Activated CD4-positive, alpha-beta T cell treated with anti-CD3 and anti-CD28 coated beads for 4 hours (primary cell): ENCODE results near the gene GRIK2.

ENCODE experiments used
- DNase-seq, 2 donors: peaks; one replicate each; pipeline ENCODE4 v3.0.0-alpha.2; 2020

GRIK2 gene

GRCh38 chr6:101401171-101401570 is 7.7 kb downstream of the GRIK2 start:
- no peak for DNase-seq

- no peak for DNase-seq
These were observed 8.5 kb downstream of the GRIK2 start for GRCh38 chr6:101401792-101402621.

GRCh38 chr6:101402622-101403031 is 9.1 kb downstream of the GRIK2 start:
- DNase-seq = no peak

- no peak for DNase-seq
These were observed 9.9 kb downstream of the GRIK2 start for GRCh38 chr6:101403216-101403945.

GRCh38 chr6:101404775-101405174 is 11.3 kb downstream of the GRIK2 start:
- DNase-seq = no peak

GRCh38 chr6:101413773-101414172 is 20.3 kb downstream of the GRIK2 start:
- DNase-seq = no peak

GRCh38 chr6:101417900-101418299 is 24.4 kb downstream of the GRIK2 start:
- DNase-seq = no peak

- DNase-seq = no peak
These were observed 28.7 kb downstream of the GRIK2 start for GRCh38 chr6:101422251-101422650.

- DNase-seq = no peak
These were observed 29.3 kb downstream of the GRIK2 start for GRCh38 chr6:101422811-101423210.

- no peak for DNase-seq
These were observed 35.8 kb downstream of the GRIK2 start for GRCh38 chr6:101429270-101429669.

- DNase-seq = no peak
These were observed 36.3 kb downstream of the GRIK2 start for GRCh38 chr6:101429845-101430244.

- no peak for DNase-seq
These were observed 39.6 kb downstream of the GRIK2 start for GRCh38 chr6:101433141-101433540.

GRCh38 chr6:101434601-101435000 is 41.1 kb downstream of the GRIK2 start:
- no peak for DNase-seq

GRCh38 chr6:101435038-101435437 is 41.5 kb downstream of the GRIK2 start:
- no peak for DNase-seq

GRCh38 chr6:101439790-101440189 is 46.3 kb downstream of the GRIK2 start:
- no peak for DNase-seq

- DNase-seq = no peak
These were observed 49.8 kb downstream of the GRIK2 start for GRCh38 chr6:101443315-101443714.

- DNase-seq = no peak
These were observed 51.2 kb downstream of the GRIK2 start for GRCh38 chr6:101444717-101445116.

GRCh38 chr6:101445527-101445926 is 52.0 kb downstream of the GRIK2 start:
- no peak for DNase-seq

GRCh38 chr6:101450901-101451300 is 57.4 kb downstream of the GRIK2 start:
- DNase-seq = no peak

GRCh38 chr6:101451981-101452380 is 58.5 kb downstream of the GRIK2 start:
- no peak for DNase-seq

- DNase-seq = no peak
These were observed 59.7 kb downstream of the GRIK2 start for GRCh38 chr6:101453221-101453620.

- DNase-seq = no peak
These were observed 60.7 kb downstream of the GRIK2 start for GRCh38 chr6:101454106-101454676.

GRCh38 chr6:101458336-101458735 is 64.8 kb downstream of the GRIK2 start:
- no peak for DNase-seq

- DNase-seq = no peak
These were observed 65.3 kb downstream of the GRIK2 start for GRCh38 chr6:101458826-101459225.
